Ramos (cell line): ENCODE results near the gene JAG2.

Experiments
- in situ Hi-C: fragments of 300-500 bp; cut with MboI; formaldehyde crosslinking; loops from one replicate; pipeline ENCODE4 v1.14.3; 2022; ENCODE audit warnings: low sequenced_read_pairs; ENCODE audit not compliant: unreplicated experiment

The JAG2 gene

GRCh38 chr14:105204931-105205672 lies 36.5 kb upstream of the JAG2 start:
- in situ Hi-C loops, result loop anchor here (25.0 kb wide), 1 partner anchor 132 kb away; no protein-coding TSS in a partner anchor

GRCh38 chr14:105204206-105204930 lies 35.8 kb upstream of the JAG2 start:
- in situ Hi-C loops, result loop anchor here (25.0 kb wide), 1 partner anchor 133 kb away; no protein-coding TSS in a partner anchor

- in situ Hi-C loops, result loop anchor here (25.0 kb wide), 1 partner anchor 134 kb away; no protein-coding TSS in a partner anchor
These were observed 35.1 kb upstream of the JAG2 start for GRCh38 chr14:105203701-105204100.

GRCh38 chr14:105203057-105203531 lies 34.5 kb upstream of the JAG2 start:
- in situ Hi-C loops, result loop anchor here (25.0 kb wide), 1 partner anchor 134 kb away; no protein-coding TSS in a partner anchor

- in situ Hi-C loops, result loop anchor here (25.0 kb wide), 1 partner anchor 135 kb away; no protein-coding TSS in a partner anchor
These were observed 33.4 kb upstream of the JAG2 start for GRCh38 chr14:105201925-105202513.

GRCh38 chr14:105201156-105201924 lies 32.8 kb upstream of the JAG2 start:
- in situ Hi-C loops, result loop anchor here (25.0 kb wide), 1 partner anchor 136 kb away; no protein-coding TSS in a partner anchor

- in situ Hi-C loops, result loop anchor here (25.0 kb wide), 1 partner anchor 137 kb away; no protein-coding TSS in a partner anchor
These were observed 32.1 kb upstream of the JAG2 start for GRCh38 chr14:105200641-105201040.

GRCh38 chr14:105200074-105200473 lies 31.5 kb upstream of the JAG2 start:
- in situ Hi-C loops, result loop anchor here (25.0 kb wide), 1 partner anchor 137 kb away; no protein-coding TSS in a partner anchor

- in situ Hi-C loops, result no loop called here
These were observed 30.5 kb upstream of the JAG2 start for GRCh38 chr14:105199093-105199492.

GRCh38 chr14:105198588-105198987 lies 30.0 kb upstream of the JAG2 start:
- in situ Hi-C loops, result no loop called here

- in situ Hi-C loops, result no loop called here
These were observed 28.6 kb upstream of the JAG2 start for GRCh38 chr14:105197211-105197641.

GRCh38 chr14:105196265-105196960 lies 27.8 kb upstream of the JAG2 start:
- in situ Hi-C loops, result no loop called here

GRCh38 chr14:105195522-105196264 lies 27.1 kb upstream of the JAG2 start:
- in situ Hi-C loops, result no loop called here

- in situ Hi-C loops, result no loop called here
These were observed 26.5 kb upstream of the JAG2 start for GRCh38 chr14:105195051-105195450.

GRCh38 chr14:105193916-105194782 lies 25.6 kb upstream of the JAG2 start:
- in situ Hi-C loops, result no loop called here

GRCh38 chr14:105192866-105193731 lies 24.5 kb upstream of the JAG2 start:
- in situ Hi-C loops, result no loop called here
